Cardiac fibroblast (primary cell): Measurements from ENCODE around the gene EFNA4.

Experiments
- DNase-seq, 2 donors: peaks; one replicate each; pipeline versions ENCODE4 v3.0.0 to v3.0.0-alpha.2; 2010; ENCODE audit warnings: low read depth in 2 of 2
- H3K4me3 ChIP-seq, 2 donors: replicated peaks in 1 of 2; 1 replicate in 1 of 2; 2 replicates in 1 of 2; pipeline ENCODE4 v1.5.1; 2011; ENCODE audit warnings: low read depth in 2 of 2, low read length in 2 of 2, mild to moderate bottlenecking in 2 of 2, moderate library complexity in 1 of 2
- TF ChIP-seq, protein P1 (sequence below): IDR thresholded peaks from one replicate; pipeline ENCODE4 v1.5.1; 2011; ENCODE audit warnings: low read depth, mild to moderate bottlenecking, low read length, inconsistent platforms

The EFNA4 gene

DNA sequence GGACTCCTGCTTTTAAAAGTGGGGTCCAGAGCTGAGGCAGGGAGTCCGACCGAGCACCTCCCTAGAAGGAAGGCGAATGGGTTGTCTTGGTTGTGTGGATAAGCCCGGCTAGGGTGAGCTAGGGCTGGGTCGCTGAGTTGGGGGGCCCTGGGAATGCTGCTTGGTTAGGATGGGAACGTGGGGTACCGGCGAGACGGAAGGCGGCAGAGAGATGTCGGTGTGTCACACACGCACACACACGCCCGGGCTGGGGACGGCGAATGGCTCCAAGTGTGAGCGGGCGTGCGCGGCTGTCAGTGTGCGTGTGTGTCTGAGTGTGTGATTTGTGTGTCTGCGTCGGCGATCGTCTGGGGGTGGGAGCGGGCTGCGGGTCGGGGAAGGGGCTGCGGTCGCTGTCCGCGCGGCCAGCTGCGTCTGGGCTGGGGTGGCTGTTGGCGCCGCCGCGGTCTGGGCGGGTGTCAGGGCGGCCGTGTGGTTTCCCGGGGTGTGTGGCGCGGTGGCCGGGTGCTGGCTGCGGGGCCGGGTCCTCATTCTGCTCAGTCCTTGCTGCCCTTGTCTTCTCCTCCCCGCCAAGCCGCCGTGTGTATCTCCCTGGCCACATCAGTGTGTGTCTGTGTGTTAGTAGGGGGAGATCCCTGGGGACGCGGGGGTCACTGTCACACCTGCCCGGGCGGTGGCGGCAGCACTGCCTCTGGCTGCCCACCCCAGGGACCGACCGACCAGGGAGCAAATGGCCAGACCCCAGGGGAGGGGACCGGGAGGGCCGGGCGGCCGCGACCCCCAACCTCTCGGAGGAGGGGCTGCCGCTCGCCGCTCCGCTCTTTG lies 16.2 kb downstream of the EFNA4 start:
- TF ChIP-seq, protein P1, sequence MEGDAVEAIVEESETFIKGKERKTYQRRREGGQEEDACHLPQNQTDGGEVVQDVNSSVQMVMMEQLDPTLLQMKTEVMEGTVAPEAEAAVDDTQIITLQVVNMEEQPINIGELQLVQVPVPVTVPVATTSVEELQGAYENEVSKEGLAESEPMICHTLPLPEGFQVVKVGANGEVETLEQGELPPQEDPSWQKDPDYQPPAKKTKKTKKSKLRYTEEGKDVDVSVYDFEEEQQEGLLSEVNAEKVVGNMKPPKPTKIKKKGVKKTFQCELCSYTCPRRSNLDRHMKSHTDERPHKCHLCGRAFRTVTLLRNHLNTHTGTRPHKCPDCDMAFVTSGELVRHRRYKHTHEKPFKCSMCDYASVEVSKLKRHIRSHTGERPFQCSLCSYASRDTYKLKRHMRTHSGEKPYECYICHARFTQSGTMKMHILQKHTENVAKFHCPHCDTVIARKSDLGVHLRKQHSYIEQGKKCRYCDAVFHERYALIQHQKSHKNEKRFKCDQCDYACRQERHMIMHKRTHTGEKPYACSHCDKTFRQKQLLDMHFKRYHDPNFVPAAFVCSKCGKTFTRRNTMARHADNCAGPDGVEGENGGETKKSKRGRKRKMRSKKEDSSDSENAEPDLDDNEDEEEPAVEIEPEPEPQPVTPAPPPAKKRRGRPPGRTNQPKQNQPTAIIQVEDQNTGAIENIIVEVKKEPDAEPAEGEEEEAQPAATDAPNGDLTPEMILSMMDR, result no peak
- H3K4me3 ChIP-seq, result no peak overlapping the region
- DNase-seq, result no peak

DNA sequence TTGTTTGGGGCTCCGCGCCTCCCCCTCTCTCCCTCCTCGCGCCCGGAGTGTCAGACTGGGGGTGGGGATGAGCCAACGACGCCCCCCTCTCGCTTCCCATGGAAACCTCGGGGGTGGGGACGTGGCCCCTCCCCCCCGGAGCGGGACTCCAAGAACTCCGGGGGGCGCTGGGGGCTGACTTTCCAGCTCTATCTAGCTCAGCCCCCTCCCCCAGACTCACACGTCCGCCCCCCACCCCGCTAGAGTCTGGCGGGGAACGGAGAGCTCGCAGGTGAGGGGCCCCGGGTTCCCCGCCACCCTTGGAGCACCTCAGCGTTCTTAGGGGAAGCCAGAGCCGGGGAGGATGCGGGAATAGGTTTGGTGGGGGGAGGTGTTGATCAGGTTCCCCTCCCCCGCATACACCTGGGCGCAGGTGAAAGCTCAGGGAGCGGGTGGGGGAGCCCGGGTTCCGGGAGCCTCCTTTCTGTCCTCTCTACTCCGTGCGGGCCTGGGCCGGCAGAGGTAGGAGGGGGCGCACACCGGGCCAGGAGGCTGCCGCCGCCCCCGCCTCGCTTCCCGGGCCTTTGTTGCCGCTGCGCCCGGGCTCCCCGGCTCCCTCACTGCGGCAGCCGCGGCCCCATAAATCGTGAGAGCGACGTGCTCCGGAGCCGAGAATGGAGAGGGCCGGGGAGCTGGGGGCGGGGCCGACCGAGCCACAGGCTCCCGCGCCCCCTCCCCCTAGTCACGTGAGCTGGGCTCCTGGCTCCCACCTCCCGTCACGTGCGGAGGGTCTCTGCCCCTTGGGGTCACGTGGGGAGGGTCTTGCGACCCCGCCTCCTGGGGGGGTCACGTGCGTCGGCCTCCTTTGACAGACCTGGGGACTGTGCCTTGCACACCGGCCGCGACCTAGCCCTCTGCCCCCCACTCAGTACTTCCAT lies 17.0 kb downstream of the EFNA4 start:
- TF ChIP-seq, protein P1, result no peak
- no peak overlapping the region for H3K4me3 ChIP-seq

DNA sequence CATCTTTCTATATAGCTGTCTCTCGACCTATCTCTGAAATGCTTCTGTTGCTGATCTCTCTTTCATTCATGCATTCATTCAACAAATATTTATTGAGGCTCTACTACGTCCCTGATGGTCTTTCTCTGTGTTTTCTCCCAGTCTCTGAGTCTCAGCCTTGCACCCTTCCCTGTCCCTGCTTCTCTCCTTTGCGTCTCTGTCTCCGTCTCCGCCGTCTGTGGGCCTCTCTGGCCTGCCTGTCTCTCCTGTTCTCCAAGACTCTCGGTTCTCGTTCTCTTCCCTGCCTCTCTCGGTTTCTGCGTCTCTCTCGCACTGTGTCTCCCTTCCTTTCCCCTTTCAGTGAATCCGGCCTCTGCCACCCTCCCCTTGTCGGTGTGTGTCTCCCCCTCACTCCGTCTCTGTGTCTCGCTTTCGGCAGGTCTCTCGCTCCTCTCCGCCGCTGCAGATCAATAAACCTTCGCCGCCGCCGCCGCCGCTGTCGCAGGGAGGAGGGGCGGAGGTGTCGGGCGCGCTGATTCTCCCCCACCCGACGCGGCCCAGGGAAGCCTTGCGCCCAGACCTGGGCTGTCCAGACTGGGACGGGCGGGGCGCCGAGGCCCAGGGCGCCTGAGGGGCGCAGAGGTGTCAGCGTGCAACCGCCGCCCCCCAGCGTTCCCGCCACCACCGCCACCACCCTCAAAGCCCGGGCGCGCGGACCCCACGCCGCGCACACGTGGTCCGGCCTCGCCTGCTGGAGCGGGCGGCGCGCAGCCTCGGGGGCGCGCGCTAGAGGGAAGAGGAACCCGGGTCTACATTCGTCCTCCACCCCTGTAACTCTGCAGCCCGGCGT lies 18.1 kb downstream of the EFNA4 start:
- TF ChIP-seq, protein P1, result no peak
- H3K4me3 ChIP-seq, result peak overlapping the region in 1 of 2 donors; percentile 5
- no peak for DNase-seq

More for the DNA sequence above, 17.0 kb downstream of the EFNA4 start:
- DNase-seq, result no peak

DNA sequence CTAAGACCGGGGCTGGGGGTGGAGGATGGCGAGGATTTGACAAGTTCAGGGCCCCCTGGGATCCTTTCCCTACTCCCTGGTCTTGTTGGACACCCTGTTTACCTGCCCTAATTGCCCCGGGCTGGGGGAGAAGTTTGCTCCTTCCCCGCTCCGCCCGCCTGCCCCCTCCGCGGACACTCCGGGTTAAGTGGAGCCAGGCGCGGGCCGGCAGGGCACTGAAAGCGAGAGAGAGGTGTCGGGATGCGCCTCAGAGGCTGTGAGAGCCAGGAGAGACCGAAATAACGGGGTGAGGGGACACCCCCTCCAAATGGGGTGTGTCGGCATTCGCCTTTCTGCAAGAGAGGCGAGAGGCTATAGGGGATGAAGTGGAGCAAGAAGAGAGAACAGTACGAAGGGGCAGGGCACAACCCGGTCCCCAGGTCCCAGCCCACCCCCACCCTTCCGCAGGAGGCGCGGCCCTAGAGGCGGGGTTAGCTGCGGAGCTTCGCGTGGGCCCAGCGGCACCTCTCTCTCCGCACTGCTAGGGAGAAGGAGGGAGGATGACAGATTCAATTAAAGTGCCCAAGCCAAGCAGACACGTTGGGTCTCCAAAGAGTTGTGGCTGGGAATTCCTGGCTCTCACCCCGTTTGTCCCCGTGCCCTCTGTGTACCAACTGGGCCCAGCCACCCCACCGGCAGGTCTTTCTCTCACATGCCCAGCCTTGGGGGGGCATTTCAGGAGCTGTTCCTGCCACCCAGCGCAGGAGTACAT lies 18.9 kb downstream of the EFNA4 start:
- H3K4me3 ChIP-seq, result no peak overlapping the region
- DNase-seq, result no peak

DNA sequence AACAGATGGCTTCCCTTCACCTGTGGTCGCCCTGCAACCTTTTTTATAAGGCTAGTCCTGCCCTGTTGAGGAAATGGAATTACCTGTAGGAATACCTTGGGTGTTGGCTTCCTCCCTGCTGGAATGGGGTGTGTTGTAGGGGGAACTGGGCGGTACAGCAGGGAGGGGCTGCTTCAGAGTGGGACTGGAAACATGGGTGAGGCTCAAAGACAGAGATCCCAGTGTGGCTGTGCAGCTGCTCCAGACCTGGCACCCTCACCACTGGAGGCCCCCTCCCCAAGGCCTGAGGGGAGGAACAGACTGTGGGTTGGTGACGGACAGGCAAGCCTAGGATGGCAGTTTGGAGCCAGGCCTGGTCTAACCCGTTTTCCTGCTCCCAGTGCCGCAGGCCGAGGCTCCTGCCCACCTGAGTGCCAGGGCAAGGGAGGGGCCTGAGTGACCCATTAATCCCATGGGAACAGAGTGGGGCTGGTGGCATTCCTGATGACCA lies 19.6 kb downstream of the EFNA4 start:
- no peak for DNase-seq
- H3K4me3 ChIP-seq, result no peak overlapping the region
- TF ChIP-seq, protein P1, result no peak

More for the DNA sequence above, 18.9 kb downstream of the EFNA4 start:
- TF ChIP-seq, protein P1, result no peak
